K562 (cell line): Measurements from ENCODE around the gene DNER. TPM values are rescaled to one million over a fixed set of nuclear protein-coding genes. Genes with fewer than 3 reads are reported as not detected.

Experiments
- BACH1 ChIP-seq: fragments of 200-800 bp; sonication (Bioruptor generic); IDR thresholded peaks from 2 replicates; pipeline ENCODE4 v1.6.1; 2016; ENCODE audit warnings: missing genetic modification characterization, missing compliant biosample characterization
- CCNT2 ChIP-seq: IDR thresholded peaks from 2 replicates; pipeline ENCODE4 v1.6.1; 2011; ENCODE audit warnings: borderline replicate concordance, low read depth, mild to moderate bottlenecking, moderate library complexity, mixed read lengths, low read length; ENCODE audit not compliant: insufficient read length; ENCODE audit errors: extremely low read depth
- IRF9 ChIP-seq: fragments of 450-650 bp; IDR thresholded peaks from 2 replicates; pipeline ENCODE4 v1.6.1; 2016; ENCODE audit warnings: missing biosample characterization, missing genetic modification characterization
- MCM2 ChIP-seq: fragments of 450-650 bp; IDR thresholded peaks from 2 replicates; pipeline ENCODE4 v1.6.1; 2017; ENCODE audit warnings: low read depth, mild to moderate bottlenecking
- SMAD3 ChIP-seq: fragments of 450-650 bp; formaldehyde crosslinking; conservative IDR thresholded peaks from 2 replicates; pipeline ENCODE4 v1.4.0; 2020; ENCODE audit warnings: mild to moderate bottlenecking
- ZNF318 ChIP-seq, 2 experiments: fragments of 450-650 bp; IDR thresholded peaks; 2 replicates each; pipeline ENCODE4 v1.6.1; 2016; ENCODE audit warnings: mild to moderate bottlenecking in 2 of 2, borderline replicate concordance in 1 of 2, low read depth in 1 of 2, moderate library complexity in 1 of 2
- polyA plus RNA-seq, 8 experiments: library from polyadenylated mRNA; depleted of rRNA in 4 of 8; stranded (reverse) in 5 of 8; unstranded in 3 of 8; fragments of >200 nt; fragmentation: Nextera tagmentation in 2 of 8; fragmentation: Illumina TruSeq in 1 of 8; extraction: Ambion mirVana in 2 of 8; extraction: Trizol in 1 of 8; gene quantifications; 2 replicates each; pipeline versions ENCODE4 v1.2.1 to v1.2.3, GENCODE V29; 2011 to 2014; ENCODE audit warnings: inconsistent platforms in 1 of 8, missing spikeins in 1 of 8
- total RNA-seq, 7 experiments: library from RNA; depleted of rRNA in 6 of 7; stranded (reverse); fragments of >200 nt in 6 of 7; fragmentation: Illumina TruSeq in 2 of 7; extraction: Trizol in 2 of 7; gene quantifications; 2 replicates each; pipeline versions ENCODE4 v1.2.1 to v1.2.3, GENCODE V29; 2011 to 2021; ENCODE audit warnings: low replicate concordance in 1 of 7
- TF ChIP-seq, protein P1 (sequence below): conservative IDR thresholded peaks from 2 replicates; pipeline ENCODE4 v1.6.1; 2011; ENCODE audit warnings: low read depth, mild to moderate bottlenecking, low read length; ENCODE audit not compliant: control insufficient read depth

Gene DNER
- total and polyA plus RNA-seq, 9 of the 15 experiments (the other 6 are each of a cell fraction or from before 2014, with no cell fraction given) = not detected

DNA sequence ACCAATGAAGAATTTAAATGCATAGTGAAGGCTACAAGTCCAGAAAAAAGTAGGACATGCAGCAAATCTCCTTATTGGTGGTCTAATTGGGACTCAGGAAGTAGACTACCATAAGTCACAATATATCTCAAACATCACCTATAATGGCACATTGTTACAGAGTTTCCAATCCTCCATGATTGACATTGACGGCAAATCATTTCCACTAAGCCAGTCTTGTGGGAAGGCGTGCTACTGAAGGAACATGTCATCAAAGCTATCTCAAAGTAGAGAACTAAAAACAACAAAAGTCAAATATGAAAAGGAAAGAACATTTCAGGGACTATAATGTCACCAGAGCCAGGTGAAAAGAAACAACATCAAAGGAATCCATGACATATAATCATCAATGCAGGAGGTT lies 276.9 kb downstream of the DNER start (continued):
- TF ChIP-seq SMAD3 (CRISPR knock-in tag) (no peak), CCNT2 (no peak), MCM2 (no peak), ZNF318 (IDR thresholded peaks at IDR 0.05; ENCODE audit: borderline replicate concordance in 1 of 2, low read depth in 1 of 2) (no peak), BACH1 (tag) (no peak), IRF9 (tag) (no peak)
- TF ChIP-seq, protein P1, sequence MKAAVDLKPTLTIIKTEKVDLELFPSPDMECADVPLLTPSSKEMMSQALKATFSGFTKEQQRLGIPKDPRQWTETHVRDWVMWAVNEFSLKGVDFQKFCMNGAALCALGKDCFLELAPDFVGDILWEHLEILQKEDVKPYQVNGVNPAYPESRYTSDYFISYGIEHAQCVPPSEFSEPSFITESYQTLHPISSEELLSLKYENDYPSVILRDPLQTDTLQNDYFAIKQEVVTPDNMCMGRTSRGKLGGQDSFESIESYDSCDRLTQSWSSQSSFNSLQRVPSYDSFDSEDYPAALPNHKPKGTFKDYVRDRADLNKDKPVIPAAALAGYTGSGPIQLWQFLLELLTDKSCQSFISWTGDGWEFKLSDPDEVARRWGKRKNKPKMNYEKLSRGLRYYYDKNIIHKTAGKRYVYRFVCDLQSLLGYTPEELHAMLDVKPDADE = no peak
